Measurements from ENCODE around the gene PRELID1.
"Not testable (repeated sequence)": the region's sequence is repeated elsewhere in the genome, so short reads cannot be mapped to it uniquely, and the experiment has no call there.

The PRELID1 gene

DNA sequence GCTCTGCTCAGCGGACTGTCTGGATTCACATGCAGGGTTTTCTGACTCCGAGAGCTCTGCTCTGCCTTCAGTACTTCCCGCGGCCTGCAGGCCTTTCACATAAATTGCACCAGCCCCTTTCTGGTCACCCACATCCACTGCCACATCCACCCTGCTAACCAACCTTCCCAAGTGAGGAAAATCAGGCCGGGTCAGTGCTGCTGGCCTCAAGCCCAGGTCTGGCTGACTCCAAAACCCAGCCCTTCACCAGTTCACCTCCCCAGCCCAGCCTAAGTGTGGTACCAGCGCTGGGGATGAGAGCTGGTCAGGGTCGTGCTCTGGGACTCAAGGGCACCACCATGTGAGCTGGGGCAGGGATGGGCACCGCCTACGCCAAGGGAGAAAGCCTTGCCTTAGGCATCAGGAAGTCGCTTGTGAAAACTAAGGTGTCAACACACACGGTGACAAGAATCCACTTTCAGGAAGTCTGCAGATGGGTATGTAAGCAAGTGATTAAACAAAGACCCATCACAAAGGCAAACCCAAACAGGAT is 35.6 kb downstream of the PRELID1 start:
- peaks cover 2% of the 10 kb centered on the region; the same call in 1 of the 2 replicates for H3K36me3 ChIP-seq
- H3K9me3 ChIP-seq (ENCODE audit: severe bottlenecking), result no peaks in the 10 kb centered on the region
- no peak overlapping the region for H3K4me3 ChIP-seq (ENCODE audit: low read depth, low read length)
- no peak for TF ChIP-seq CTCF (IDR thresholded peaks at IDR 0.05; ENCODE audit: low read depth, low read length)
- no peaks in the 10 kb centered on the region for H3K27me3 ChIP-seq (ENCODE audit: insufficient read depth, low read depth, severe bottlenecking)
- no peak for DNase-seq
- H3K27ac ChIP-seq, result no peak overlapping the region

DNA sequence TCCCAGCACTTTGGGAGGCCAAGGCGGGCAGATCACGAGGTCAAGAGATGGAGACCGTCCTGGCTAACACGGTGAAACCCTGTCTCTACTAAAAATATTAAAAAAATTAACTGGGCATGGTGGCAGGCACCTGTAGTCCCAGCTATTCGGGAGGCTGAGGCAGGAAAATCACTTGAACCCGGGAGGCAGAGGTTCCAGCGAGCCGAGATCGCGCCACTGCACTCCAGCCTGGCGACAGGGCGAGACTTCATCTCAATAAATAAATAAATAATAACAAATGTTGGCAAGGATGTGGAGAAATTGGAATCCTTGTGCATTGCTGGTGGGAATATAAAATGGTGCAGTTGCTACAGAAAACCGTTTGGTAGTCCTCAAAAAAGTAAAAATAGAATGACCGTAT is 39.4 kb downstream of the PRELID1 start:
- H3K36me3 ChIP-seq; DNase-seq; H3K27me3 ChIP-seq (ENCODE audit: insufficient read depth, low read depth, severe bottlenecking); H3K4me3 ChIP-seq (ENCODE audit: low read depth, low read length); H3K27ac ChIP-seq; H3K9me3 ChIP-seq (ENCODE audit: severe bottlenecking): not testable (repeated sequence)

DNA sequence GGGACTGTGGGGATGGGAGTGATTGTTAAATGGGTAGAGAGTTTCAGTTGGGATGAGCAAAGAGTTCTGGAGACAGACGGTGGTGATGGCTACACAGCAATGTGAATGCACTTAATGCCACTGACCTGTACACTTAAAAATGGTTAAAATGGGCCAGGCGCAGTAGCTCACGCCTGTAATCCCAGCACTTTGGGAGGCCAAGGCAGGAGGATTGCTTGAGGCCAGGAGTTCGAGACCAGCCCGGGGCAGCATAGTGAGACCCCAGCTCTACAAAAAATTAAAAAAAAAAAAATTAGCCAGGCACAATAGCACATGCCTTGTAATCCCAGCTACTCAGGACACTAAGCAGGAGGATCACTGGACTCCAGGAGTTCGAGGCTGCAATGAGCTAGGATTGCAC is 40.2 kb downstream of the PRELID1 start:
- no peaks in the 10 kb centered on the region for H3K36me3 ChIP-seq
- no peaks in the 10 kb centered on the region for H3K9me3 ChIP-seq (ENCODE audit: severe bottlenecking)
- DNase-seq, result no peak
- no peak for TF ChIP-seq CTCF (IDR thresholded peaks at IDR 0.05; ENCODE audit: low read depth, low read length)
- no peaks in the 10 kb centered on the region for H3K27me3 ChIP-seq (ENCODE audit: insufficient read depth, low read depth, severe bottlenecking)
- H3K27ac ChIP-seq, result no peak overlapping the region
- H3K4me3 ChIP-seq (ENCODE audit: low read depth, low read length), result no peak overlapping the region

GRCh38 chr5:177344891-177345290 is 41.3 kb downstream of the PRELID1 start:
- Histone ChIP-seq H3K27me3 (ENCODE audit: insufficient read depth, low read depth, severe bottlenecking) (no peaks in the 10 kb centered on the region), H3K9me3 (ENCODE audit: severe bottlenecking) (no peaks in the 10 kb centered on the region), H3K36me3 (no peaks in the 10 kb centered on the region; the same call in 1 of the 2 replicates), H3K4me3 (ENCODE audit: low read depth, low read length) (no peak overlapping the region), H3K27ac (no peak overlapping the region)
- no peak for TF ChIP-seq CTCF (IDR thresholded peaks at IDR 0.05; ENCODE audit: low read depth, low read length)
- DNase-seq, result no peak

GRCh38 chr5:177346820-177347219 is 43.2 kb downstream of the PRELID1 start:
- TF ChIP-seq CTCF (IDR thresholded peaks at IDR 0.05; ENCODE audit: low read depth, low read length), result no peak
- H3K4me3 ChIP-seq (ENCODE audit: low read depth, low read length), result no peak overlapping the region
- DNase-seq, result no peak
- H3K36me3 ChIP-seq, result no peaks in the 10 kb centered on the region; the same call in 1 of the 2 replicates
- H3K9me3 ChIP-seq (ENCODE audit: severe bottlenecking), result no peaks in the 10 kb centered on the region
- H3K27me3 ChIP-seq (ENCODE audit: insufficient read depth, low read depth, severe bottlenecking), result no peaks in the 10 kb centered on the region
- no peak overlapping the region for H3K27ac ChIP-seq

DNA sequence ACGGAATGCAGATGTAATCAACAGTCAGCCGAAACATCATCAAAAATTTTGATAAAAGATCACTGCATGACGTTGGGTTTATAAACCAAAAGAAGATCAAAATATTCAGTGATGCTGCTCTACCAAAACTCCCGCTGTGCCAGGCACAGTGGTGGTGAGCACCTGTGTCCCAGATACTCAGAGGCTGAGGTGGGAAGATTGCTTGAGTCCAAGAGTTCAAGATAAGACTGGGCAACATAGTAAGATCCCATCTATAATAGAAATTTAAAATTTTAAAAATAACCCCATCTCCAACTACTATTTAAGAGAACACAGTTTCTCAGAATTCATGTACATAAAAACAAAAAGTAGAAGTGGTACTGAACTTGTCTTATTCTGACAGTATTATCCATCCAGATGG is 44.1 kb downstream of the PRELID1 start:
- no peak for TF ChIP-seq CTCF (IDR thresholded peaks at IDR 0.05; ENCODE audit: low read depth, low read length)
- H3K9me3 ChIP-seq (ENCODE audit: severe bottlenecking), result no peaks in the 10 kb centered on the region
- H3K27me3 ChIP-seq (ENCODE audit: insufficient read depth, low read depth, severe bottlenecking), result no peaks in the 10 kb centered on the region
- no peak overlapping the region for H3K27ac ChIP-seq
- H3K36me3 ChIP-seq, result no peaks in the 10 kb centered on the region; the same call in 1 of the 2 replicates
- DNase-seq, result no peak
- no peak overlapping the region for H3K4me3 ChIP-seq (ENCODE audit: low read depth, low read length)
